ENCODE results near the gene CA11. TPM values are rescaled to one million over a fixed set of nuclear protein-coding genes. Genes with fewer than 3 reads are reported as not detected.

The CA11 gene
- total and polyA plus RNA-seq, 9 of the 15 experiments (the other 6 are each of a cell fraction or from before 2014, with no cell fraction given) = 2.9 to 19.9 (median 8.3) TPM

GRCh38 chr19:48619692-48620585, 26.0 kb downstream of the CA11 start (continued):
- TF ChIP-seq ZNF280B (CRISPR knock-in tag; IDR thresholded peaks at IDR 0.05) (no peak), ZNF12 (CRISPR knock-in tag; IDR thresholded peaks at IDR 0.05) (no peak), ZNF398 (CRISPR knock-in tag; IDR thresholded peaks at IDR 0.05) (no peak), PHB2 (IDR thresholded peaks at IDR 0.05; ENCODE audit: low read depth) (no peak), ZNF644 (tag; IDR thresholded peaks at IDR 0.05; ENCODE audit: low read depth) (no peak), ARID1B (IDR thresholded peaks at IDR 0.05) (no peak; the same call in 1 of the 2 replicates), SNRNP70 (optimal IDR thresholded peaks at IDR 0.05; ENCODE audit: low read depth, low read length) (no peak), SMAD2 (IDR thresholded peaks at IDR 0.05; ENCODE audit: low read depth, low read length) (no peak), ELF2 (CRISPR knock-in tag; IDR thresholded peaks at IDR 0.05) (0 out of 2 replicates have a peak, but pooled peaks have one; percentile 26), HNRNPLL (IDR thresholded peaks at IDR 0.05; ENCODE audit: low read depth, low read length, poor library complexity, severe bottlenecking) (no peak), ZNF324 (CRISPR knock-in tag; IDR thresholded peaks at IDR 0.05) (0 out of 2 replicates have a peak, but pooled peaks have one; percentile 38), ZBTB33 (CRISPR knock-in tag; IDR thresholded peaks at IDR 0.05) (no peak), CEBPB (tag; IDR thresholded peaks at IDR 0.05) (peak; percentile 48; the same call in 1 of the 2 replicates), RAD21 (CRISPR knock-in tag; conservative IDR thresholded peaks at IDR 0.05 in 1 of 2, IDR thresholded peaks at IDR 0.05 in 1 of 2) (no peak), MLX (CRISPR knock-in tag; conservative IDR thresholded peaks at IDR 0.05) (no peak), E4F1 (CRISPR knock-in tag; IDR thresholded peaks at IDR 0.05; ENCODE audit: borderline replicate concordance) (no peak), GABPB2 (CRISPR knock-in tag; conservative IDR thresholded peaks at IDR 0.05) (no peak), HDAC8 (tag; IDR thresholded peaks at IDR 0.05) (no peak)

Data from K562 (cell line).